IMR-90 (cell line): ENCODE results near the gene RAB33B.

Source experiments
- MAFK ChIP-seq: IDR thresholded peaks from 2 replicates; pipeline ENCODE4 v1.6.1; 2012; ENCODE audit warnings: low read depth, low read length, improper control_type of control experiment
- POLR2A ChIP-seq: IDR thresholded peaks from 2 replicates; pipeline ENCODE4 v1.6.1; 2012; ENCODE audit warnings: mild to moderate bottlenecking, low read depth, low read length
- RFX5 ChIP-seq: IDR thresholded peaks from 2 replicates; pipeline ENCODE4 v1.8.0; 2012; ENCODE audit warnings: low read depth, mild to moderate bottlenecking, low read length, moderate library complexity
- TF ChIP-seq, protein P1 (sequence below): conservative IDR thresholded peaks from 2 replicates; pipeline ENCODE4 v1.5.1; 2012; ENCODE audit warnings: mild to moderate bottlenecking, low read depth, low read length, improper control_type of control experiment
- TF ChIP-seq, protein P2 (sequence below): fragments of 150-350 bp; IDR thresholded peaks from 2 replicates; pipeline ENCODE4 v1.6.1; 2017; ENCODE audit warnings: mild to moderate bottlenecking, antibody characterized with exemption, low read length, low read depth

DNA sequence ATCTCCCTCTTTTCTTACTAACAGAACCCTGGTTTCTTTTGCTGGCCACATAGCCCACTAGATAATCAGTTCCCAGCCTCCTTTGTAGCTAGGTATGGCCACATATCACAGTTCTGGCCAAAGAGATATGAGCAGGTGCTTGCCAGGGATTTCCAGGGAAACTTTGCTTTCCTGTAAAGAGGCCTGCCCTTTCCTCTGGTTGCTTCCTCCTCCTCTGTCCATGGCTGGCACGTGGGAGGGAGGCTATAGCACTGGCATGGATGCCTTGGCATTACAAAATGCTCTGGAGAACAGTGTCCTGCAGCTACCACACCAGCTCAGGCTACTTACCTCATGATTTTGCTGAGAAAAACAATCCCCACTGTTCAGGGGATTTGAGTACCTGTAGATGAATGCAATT lies 27.5 kb downstream of the RAB33B start:
- TF ChIP-seq, protein P1, sequence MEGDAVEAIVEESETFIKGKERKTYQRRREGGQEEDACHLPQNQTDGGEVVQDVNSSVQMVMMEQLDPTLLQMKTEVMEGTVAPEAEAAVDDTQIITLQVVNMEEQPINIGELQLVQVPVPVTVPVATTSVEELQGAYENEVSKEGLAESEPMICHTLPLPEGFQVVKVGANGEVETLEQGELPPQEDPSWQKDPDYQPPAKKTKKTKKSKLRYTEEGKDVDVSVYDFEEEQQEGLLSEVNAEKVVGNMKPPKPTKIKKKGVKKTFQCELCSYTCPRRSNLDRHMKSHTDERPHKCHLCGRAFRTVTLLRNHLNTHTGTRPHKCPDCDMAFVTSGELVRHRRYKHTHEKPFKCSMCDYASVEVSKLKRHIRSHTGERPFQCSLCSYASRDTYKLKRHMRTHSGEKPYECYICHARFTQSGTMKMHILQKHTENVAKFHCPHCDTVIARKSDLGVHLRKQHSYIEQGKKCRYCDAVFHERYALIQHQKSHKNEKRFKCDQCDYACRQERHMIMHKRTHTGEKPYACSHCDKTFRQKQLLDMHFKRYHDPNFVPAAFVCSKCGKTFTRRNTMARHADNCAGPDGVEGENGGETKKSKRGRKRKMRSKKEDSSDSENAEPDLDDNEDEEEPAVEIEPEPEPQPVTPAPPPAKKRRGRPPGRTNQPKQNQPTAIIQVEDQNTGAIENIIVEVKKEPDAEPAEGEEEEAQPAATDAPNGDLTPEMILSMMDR = no peak
- no peak for TF ChIP-seq RFX5
- TF ChIP-seq MAFK = no peak
- no peak for TF ChIP-seq POLR2A
- TF ChIP-seq, protein P2, sequence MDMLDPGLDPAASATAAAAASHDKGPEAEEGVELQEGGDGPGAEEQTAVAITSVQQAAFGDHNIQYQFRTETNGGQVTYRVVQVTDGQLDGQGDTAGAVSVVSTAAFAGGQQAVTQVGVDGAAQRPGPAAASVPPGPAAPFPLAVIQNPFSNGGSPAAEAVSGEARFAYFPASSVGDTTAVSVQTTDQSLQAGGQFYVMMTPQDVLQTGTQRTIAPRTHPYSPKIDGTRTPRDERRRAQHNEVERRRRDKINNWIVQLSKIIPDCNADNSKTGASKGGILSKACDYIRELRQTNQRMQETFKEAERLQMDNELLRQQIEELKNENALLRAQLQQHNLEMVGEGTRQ = no peak
